ENCODE results near the gene PAM.

PAM gene

GRCh38 chr5:102781786-102782185 lies 26.7 kb downstream of the PAM start:
- DNase-seq (ENCODE audit: low spot score) = no peak

DNA sequence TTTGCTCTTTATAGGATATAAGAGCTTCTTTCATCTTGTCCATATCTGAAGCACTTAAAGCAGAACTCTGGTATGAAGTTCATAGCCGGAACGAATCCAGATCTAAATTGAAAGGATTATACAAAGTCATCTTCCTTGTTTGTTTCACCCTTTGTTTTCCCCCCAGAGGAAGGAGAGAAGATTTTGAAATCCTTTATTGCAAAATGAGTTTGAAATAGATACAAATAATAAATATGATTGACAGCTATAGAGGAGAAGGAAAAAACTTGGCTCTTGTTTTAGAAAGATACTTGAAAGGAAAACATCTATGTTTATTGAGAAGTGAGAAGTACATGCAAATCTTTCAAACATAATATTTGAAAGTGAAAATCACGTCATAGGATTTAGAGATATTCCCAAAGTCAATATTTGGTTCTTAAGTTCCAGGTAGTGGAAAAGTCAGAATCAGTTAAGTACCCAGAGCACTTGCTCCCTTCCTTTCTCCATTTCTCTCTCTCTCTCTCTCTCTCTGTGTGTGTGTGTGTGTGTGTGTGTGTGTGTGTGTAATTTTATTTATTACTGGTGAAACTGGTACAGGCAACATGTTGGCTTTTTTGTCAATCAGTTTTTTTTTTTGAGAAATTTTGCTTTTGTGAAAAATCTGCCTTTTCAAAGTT lies 27.2 kb downstream of the PAM start:
- DNase-seq (ENCODE audit: low spot score) = no peak

DNA sequence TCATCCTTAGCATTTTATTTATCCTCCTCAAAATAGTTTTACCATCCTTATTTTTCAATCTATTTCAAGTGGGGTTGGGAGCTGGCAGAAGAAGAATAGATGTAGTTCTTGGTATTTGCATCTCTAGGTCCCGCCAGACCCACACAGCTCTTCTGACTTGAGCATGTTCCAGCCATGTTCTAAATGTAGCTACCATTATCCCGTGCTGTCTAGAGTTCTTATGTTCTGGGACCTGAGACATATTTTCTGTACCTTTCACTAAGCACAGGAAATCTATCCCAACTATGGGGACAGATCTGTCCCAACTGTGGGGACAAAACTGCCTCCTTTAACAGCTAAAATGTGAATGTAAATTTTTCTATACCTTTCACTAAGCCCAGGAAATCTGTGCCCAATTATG lies 32.0 kb downstream of the PAM start:
- DNase-seq (ENCODE audit: low spot score) = no peak

DNA sequence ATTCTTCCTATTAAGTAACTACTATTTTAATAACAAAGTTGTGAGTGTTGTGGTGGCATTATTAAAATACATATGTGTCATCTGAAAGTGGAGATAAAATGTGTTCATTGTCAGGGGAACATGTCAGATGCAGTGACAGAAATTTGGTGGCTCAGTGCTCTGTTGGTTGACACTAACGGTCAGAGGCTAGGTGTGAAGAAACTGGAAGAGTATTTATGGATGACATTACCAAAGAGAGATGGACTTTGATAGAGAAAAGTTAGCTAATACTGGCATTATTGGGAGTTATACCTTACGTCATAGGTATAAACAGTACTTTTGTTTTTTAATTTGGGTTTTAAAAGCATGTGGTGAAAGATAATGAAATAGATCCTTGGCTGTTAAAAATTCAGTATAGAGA lies 33.7 kb downstream of the PAM start:
- no peak for DNase-seq (ENCODE audit: low spot score)

GRCh38 chr5:102789469-102789868 lies 34.4 kb downstream of the PAM start:
- DNase-seq (ENCODE audit: low spot score) = no peak

- DNase-seq (ENCODE audit: low spot score) = no peak
These were observed 35.6 kb downstream of the PAM start for GRCh38 chr5:102790748-102791147.

DNA sequence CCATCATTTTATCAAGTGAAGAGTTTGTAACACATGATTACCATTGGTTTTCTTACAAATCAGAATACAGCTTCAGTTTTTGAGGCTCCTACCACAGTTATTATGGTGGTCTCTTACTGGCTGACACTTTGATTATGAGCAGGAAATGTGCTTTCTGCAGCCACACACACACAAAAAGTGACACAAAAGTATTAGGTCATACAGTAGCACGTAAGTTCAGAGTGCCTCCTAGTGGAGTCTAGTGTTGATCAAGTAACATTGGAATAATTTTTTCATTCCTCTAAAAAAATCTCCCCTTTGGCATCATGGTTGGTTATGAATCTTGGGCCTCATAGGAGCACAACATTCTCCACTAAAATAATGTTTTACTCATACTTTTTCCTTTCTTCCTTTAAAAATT lies 37.6 kb downstream of the PAM start:
- DNase-seq (ENCODE audit: low spot score) = no peak

DNA sequence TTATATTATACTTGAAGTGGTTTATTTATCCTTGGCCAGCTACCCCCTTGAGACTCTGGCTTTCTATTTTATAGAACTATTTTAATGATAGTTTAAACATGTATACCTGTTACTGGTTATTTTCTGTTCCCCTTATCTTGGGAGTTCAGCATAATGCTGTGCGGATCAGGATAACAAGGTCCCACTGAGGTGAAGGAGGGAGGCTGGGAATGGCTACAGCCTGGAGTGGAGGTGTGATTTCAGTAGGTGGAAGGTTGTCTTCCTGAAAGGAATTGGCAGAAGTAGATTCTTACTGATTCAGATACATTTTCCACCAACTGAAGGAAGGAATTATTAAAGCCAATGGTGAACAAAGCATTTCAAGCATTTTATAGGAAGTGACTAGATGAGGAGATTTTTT lies 38.9 kb downstream of the PAM start:
- no peak for DNase-seq (ENCODE audit: low spot score)

DNA sequence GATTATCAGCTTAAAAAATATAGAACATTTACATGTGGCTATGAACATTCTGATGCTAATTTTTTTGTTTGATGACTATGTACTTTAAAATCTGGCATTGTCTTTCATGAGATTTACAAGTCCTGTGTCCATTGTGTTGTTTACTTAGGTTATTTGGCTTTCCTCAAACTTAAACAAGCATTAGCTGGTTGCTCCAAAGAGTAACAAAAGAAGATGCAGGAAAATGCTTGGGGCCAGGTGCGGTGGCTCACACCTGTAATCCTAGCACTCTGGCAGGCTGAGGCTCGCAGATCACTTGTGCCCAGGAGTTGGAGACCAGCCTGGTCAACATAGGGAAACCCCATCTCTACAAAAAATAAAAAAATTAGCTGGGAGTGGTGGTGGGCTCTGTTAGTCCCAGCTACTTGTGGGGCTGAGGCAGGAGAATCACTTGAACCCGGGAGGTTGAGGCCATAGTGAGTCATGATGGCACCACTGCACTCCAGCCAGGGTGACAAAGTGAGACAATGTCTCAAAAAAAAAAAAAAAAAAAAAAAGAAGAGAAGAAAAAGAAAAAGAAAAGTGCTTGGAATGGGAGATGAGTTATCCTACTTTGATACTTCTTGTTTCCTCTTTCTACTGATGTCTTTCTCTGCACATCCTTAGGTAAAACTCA lies 39.7 kb downstream of the PAM start:
- no peak for DNase-seq (ENCODE audit: low spot score)

DNA sequence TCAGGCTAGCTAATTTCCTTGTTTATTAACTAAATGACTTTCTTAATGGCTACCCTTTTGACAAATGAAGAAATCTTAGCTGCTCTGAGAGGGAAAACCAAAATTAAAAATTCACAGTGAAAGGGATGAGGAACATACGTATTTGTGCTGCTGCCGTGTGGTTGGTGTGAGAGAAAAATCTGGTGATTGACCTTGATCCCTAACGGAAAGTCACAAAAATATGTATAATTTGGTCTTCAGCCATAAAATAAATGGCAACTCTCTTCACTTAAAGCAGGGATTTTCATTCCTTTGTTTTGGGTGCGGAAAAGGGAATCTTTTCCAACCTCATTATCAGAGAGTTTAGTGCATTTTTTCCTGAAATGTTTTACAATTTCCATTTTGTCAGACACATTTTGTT lies 40.4 kb downstream of the PAM start:
- no peak for DNase-seq (ENCODE audit: low spot score)

DNA sequence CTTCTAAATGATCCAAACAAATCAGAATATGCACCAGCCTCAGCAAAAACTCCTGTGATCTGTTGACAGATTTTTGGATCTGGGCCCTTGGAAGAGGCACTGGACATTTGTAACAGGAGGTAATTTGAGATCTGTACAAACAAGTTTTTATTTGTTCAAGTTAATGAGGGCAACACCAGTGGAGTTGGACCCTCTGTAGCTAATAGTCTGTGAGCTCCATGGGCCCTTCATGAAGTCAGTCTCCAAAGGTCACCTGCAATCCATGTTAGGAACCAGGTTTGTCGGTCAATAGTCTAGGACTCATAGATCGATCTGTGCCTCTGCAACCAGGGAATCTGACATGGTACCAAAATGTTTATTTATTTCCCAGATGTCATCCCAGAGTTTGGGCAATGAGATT lies 40.9 kb downstream of the PAM start:
- no peak for DNase-seq (ENCODE audit: low spot score)

GRCh38 chr5:102796498-102796897 lies 41.4 kb downstream of the PAM start:
- DNase-seq (ENCODE audit: low spot score) = no peak

GRCh38 chr5:102797322-102797884 lies 42.3 kb downstream of the PAM start:
- DNase-seq (ENCODE audit: low spot score) = no peak

GRCh38 chr5:102798104-102798785 lies 43.1 kb downstream of the PAM start:
- no peak for DNase-seq (ENCODE audit: low spot score)

- DNase-seq (ENCODE audit: low spot score) = no peak
These were observed 43.9 kb downstream of the PAM start for GRCh38 chr5:102799017-102799416.

- DNase-seq (ENCODE audit: low spot score) = no peak
These were observed 45.3 kb downstream of the PAM start for GRCh38 chr5:102800427-102800826.

GRCh38 chr5:102801371-102801770 lies 46.3 kb downstream of the PAM start:
- no peak for DNase-seq (ENCODE audit: low spot score)

- no peak for DNase-seq (ENCODE audit: low spot score)
These were observed 47.8 kb downstream of the PAM start for GRCh38 chr5:102802708-102803458.

DNA sequence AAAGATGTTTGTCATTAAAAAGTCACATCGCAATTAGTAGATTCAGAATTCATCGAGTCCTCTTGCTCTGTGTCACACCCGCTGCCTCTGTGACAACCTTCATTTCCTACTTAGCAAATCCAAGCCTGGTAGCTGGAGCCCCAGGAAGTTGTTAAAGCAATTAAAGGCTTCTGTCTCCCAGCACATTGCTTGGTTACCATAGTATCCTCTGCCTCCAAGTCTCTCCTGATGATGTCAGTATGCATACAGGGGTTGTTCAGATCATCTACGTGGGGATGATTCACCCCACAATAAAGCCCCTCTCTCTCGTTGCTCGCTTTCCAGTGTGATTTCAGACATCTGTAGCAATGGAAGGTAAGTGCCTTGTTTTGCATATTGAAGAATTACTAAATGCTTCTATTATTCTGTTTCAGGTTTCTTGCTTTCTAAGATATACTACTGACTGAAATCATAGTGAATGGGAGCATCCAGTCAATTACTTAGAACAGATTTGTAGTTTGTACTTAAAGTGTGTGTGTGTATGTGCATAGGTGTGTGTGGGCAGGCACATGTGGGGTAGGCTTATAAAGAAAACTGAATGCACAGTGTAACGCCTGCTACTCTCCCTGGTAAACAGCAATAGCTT lies 52.9 kb downstream of the PAM start:
- no peak for DNase-seq (ENCODE audit: low spot score)

- DNase-seq (ENCODE audit: low spot score) = no peak
These were observed 53.9 kb downstream of the PAM start for GRCh38 chr5:102809033-102809432.

GRCh38 chr5:102811972-102812371 lies 56.9 kb downstream of the PAM start:
- DNase-seq (ENCODE audit: low spot score) = no peak

- DNase-seq (ENCODE audit: low spot score) = no peak
These were observed 58.6 kb downstream of the PAM start for GRCh38 chr5:102813740-102814139.

Data from globus pallidus (tissue), 1 donor.